ENCODE measurements around the gene NF2.

DNA sequence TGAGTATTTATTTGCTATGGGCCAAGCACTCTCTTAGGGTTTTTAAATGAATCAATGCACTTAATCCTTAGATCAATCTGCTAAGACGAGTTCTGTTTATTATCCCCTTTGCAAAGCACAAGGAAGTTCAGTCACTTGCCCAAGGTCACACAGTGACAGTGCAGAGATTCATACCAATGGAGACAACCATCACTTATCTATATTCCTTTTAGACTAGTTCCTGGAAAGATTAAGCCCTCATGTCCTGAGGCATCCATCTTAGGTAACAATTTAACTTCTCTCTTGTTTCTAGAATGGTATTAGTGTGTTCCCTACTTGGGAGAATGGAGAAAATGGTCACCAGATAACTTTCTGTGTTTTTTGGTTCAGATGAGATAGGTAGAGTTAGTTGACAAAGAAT is 28.3 kb downstream of the NF2 start:
- TF ChIP-seq, protein P1, sequence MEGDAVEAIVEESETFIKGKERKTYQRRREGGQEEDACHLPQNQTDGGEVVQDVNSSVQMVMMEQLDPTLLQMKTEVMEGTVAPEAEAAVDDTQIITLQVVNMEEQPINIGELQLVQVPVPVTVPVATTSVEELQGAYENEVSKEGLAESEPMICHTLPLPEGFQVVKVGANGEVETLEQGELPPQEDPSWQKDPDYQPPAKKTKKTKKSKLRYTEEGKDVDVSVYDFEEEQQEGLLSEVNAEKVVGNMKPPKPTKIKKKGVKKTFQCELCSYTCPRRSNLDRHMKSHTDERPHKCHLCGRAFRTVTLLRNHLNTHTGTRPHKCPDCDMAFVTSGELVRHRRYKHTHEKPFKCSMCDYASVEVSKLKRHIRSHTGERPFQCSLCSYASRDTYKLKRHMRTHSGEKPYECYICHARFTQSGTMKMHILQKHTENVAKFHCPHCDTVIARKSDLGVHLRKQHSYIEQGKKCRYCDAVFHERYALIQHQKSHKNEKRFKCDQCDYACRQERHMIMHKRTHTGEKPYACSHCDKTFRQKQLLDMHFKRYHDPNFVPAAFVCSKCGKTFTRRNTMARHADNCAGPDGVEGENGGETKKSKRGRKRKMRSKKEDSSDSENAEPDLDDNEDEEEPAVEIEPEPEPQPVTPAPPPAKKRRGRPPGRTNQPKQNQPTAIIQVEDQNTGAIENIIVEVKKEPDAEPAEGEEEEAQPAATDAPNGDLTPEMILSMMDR (IDR thresholded peaks at IDR 0.05), result no peak
- no peak for TF ChIP-seq POLR2A (IDR thresholded peaks at IDR 0.05)

All from Peyer's patch (tissue), 4 donors.